ENCODE data around the gene SLC36A1.
"Not testable (repeated sequence)": the region's sequence is repeated elsewhere in the genome, so short reads cannot be mapped to it uniquely, and the experiment has no call there.

The SLC36A1 gene

DNA sequence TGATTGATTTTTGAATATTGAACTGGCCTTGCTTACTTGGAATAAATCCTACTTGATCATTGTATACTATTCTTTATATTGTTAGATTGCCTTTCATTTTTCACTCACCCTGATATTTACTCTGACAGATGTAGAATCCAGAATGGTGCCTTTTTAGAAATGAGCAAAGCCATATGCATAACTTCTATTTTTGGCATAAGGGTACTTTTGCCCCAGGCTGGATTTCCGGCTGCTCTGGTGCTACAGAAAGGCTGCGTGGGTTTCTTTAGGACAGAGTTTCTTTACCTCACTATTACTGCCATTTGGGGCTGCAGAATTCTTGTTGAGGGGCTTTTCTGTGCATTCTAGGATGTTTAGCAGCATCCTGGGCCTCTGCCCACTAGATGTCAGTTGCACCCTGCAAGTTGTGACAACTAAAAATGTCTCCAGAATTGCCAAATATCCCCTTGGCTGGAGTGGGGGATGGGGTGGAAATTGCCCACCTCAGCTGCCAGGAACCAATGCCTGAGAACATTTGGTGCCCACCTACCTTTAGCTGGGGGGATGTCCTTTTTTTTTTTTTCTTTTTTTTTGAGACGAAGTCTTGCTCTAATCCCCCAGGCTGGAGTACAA is 50.1 kb downstream of the SLC36A1 start:
- ChIA-PET POLR2A (no interaction called here), CTCF (no interaction called here)
- DNase-seq (ENCODE audit: extremely low spot score) = no peak
- TF ChIP-seq CTBP1 (IDR thresholded peaks at IDR 0.05; ENCODE audit: borderline replicate concordance) = no peak
- no peak for TF ChIP-seq HDGF (IDR thresholded peaks at IDR 0.05; ENCODE audit: borderline replicate concordance)
- TF ChIP-seq FOXK2 (IDR thresholded peaks at IDR 0.05) = no peak
- TF ChIP-seq, protein P1, sequence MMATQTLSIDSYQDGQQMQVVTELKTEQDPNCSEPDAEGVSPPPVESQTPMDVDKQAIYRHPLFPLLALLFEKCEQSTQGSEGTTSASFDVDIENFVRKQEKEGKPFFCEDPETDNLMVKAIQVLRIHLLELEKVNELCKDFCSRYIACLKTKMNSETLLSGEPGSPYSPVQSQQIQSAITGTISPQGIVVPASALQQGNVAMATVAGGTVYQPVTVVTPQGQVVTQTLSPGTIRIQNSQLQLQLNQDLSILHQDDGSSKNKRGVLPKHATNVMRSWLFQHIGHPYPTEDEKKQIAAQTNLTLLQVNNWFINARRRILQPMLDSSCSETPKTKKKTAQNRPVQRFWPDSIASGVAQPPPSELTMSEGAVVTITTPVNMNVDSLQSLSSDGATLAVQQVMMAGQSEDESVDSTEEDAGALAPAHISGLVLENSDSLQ (IDR thresholded peaks at IDR 0.05) = no peak
- TF ChIP-seq SUZ12 (IDR thresholded peaks at IDR 0.05) = no peak
- TF ChIP-seq FOXA1 (IDR thresholded peaks at IDR 0.05) = no peak
- no peak for TF ChIP-seq LEF1 (IDR thresholded peaks at IDR 0.05; ENCODE audit: borderline replicate concordance)
- TF ChIP-seq ZNF384 (IDR thresholded peaks at IDR 0.05) = no peak
- TF ChIP-seq SP1 (IDR thresholded peaks at IDR 0.05) = no peak
- TF ChIP-seq TARDBP (IDR thresholded peaks at IDR 0.05) = no peak
- TF ChIP-seq NFRKB (IDR thresholded peaks at IDR 0.05) = no peak
- TF ChIP-seq ELF4 (IDR thresholded peaks at IDR 0.05) = no peak

DNA sequence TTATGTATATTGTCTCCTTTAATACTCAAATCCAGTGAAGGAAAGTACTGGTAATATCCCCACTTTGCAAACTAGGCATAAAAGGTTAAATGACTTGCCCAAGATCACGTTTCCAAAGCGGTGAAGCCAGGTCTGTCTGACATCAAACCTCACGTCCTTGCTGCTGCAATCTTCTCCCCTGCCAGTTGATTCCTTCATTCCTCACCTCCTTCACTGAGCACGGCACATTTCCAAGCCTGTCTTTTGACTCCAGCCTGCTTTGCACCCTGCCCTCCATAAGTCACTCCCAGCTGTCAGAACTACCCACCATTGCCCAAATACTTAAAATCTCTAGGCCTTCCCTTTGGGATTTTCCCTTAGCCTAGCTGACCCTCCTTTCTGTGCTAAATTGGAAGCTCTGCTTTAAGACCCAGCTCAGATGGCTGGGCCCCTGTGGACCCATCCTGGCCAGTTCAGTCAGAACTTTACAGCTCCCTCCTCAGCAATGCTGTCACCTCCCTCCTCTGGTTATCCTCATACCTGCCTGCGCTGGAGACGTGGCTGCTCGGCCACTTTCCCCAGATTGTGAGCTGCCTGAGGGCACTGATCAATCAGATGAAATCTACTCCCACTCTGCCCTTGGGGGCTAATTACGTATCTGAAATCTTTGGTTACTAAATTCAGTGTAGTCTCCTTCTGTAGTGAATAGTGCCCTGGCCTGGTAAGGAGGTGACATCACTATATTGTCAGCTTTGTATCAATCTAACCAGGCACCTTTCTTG is 51.2 kb downstream of the SLC36A1 start:
- CTCF ChIA-PET = interaction anchor here (0.5 to 1.6 kb wide), 3 partner anchors 22 to 154 kb away, joined by 3 to 4 read pairs (median 3); no protein-coding TSS in a partner anchor
- no peak for DNase-seq (ENCODE audit: extremely low spot score)
- POLR2A ChIA-PET = interaction anchor here (1.2 kb wide), 1 partner anchor 51 kb away, joined by 5 read pairs; the partner anchor contains the start of gene SLC36A1

DNA sequence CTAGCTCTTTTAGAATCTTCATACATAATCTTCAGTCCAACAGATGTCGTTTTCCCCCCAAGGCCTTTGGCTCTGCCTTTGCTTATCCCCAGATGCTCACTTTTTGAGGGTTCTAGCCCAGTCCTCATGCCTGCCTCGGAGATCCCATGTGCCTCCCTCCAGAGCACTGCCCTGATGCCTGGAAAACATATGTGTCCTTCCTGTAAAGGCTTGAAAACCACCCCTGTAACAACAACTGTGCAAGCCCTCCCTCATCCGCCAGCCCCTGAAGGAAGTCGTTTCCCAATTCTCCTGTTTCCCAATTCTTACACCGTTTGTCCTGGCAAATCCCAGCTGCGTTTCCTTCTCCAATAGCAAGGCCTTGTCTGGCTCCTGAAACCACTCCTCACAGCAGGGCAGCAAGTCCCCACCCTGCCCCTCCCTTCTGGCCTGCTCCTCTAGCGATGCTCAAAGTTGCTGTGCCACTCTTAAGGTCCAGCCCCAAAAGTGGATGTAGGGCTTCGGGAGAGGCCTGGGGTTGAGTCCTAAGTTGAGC is 52.2 kb downstream of the SLC36A1 start:
- ChIA-PET POLR2A (interaction anchor here (1.2 kb wide), 1 partner anchor 52 kb away, joined by 5 read pairs; the partner anchor contains the start of gene SLC36A1), CTCF (interaction anchor here (1.6 kb wide), 1 partner anchor 153 kb away, joined by 4 read pairs; no protein-coding TSS in a partner anchor)
- no peak for DNase-seq (ENCODE audit: extremely low spot score)
- TF ChIP-seq L3MBTL2 (conservative IDR thresholded peaks at IDR 0.05) (no peak), SP1 (IDR thresholded peaks at IDR 0.05) (no peak), HDGF (IDR thresholded peaks at IDR 0.05; ENCODE audit: borderline replicate concordance) (no peak), LEF1 (IDR thresholded peaks at IDR 0.05; ENCODE audit: borderline replicate concordance) (no peak), NFRKB (IDR thresholded peaks at IDR 0.05) (no peak), FOXK2 (IDR thresholded peaks at IDR 0.05) (no peak), ZNF384 (IDR thresholded peaks at IDR 0.05) (no peak), SUZ12 (IDR thresholded peaks at IDR 0.05) (no peak), BHLHE40 (IDR thresholded peaks at IDR 0.05; ENCODE audit: borderline replicate concordance) (no peak), ARNT (IDR thresholded peaks at IDR 0.05) (no peak)
- TF ChIP-seq, protein P1 (IDR thresholded peaks at IDR 0.05) = no peak

More for the DNA sequence above, 51.2 kb downstream of the SLC36A1 start:
- no peak for TF ChIP-seq SP1 (IDR thresholded peaks at IDR 0.05)
- TF ChIP-seq HDGF (IDR thresholded peaks at IDR 0.05; ENCODE audit: borderline replicate concordance) = no peak
- TF ChIP-seq FOXK2 (IDR thresholded peaks at IDR 0.05) = no peak
- TF ChIP-seq ZNF384 (IDR thresholded peaks at IDR 0.05) = no peak
- TF ChIP-seq ELF4 (IDR thresholded peaks at IDR 0.05) = no peak
- no peak for TF ChIP-seq ARNT (IDR thresholded peaks at IDR 0.05)
- TF ChIP-seq SUZ12 (IDR thresholded peaks at IDR 0.05) = no peak
- TF ChIP-seq FOXM1 (IDR thresholded peaks at IDR 0.05; ENCODE audit: borderline replicate concordance) = no peak
- TF ChIP-seq BHLHE40 (IDR thresholded peaks at IDR 0.05; ENCODE audit: borderline replicate concordance) = no peak
- no peak for TF ChIP-seq CTBP1 (IDR thresholded peaks at IDR 0.05; ENCODE audit: borderline replicate concordance)
- TF ChIP-seq LEF1 (IDR thresholded peaks at IDR 0.05; ENCODE audit: borderline replicate concordance) = no peak
- TF ChIP-seq TARDBP (IDR thresholded peaks at IDR 0.05) = no peak
- TF ChIP-seq, protein P1 (IDR thresholded peaks at IDR 0.05) = no peak
- no peak for TF ChIP-seq L3MBTL2 (conservative IDR thresholded peaks at IDR 0.05)
- no peak for TF ChIP-seq NFRKB (IDR thresholded peaks at IDR 0.05)
- TF ChIP-seq FOXA1 (IDR thresholded peaks at IDR 0.05) = no peak

DNA sequence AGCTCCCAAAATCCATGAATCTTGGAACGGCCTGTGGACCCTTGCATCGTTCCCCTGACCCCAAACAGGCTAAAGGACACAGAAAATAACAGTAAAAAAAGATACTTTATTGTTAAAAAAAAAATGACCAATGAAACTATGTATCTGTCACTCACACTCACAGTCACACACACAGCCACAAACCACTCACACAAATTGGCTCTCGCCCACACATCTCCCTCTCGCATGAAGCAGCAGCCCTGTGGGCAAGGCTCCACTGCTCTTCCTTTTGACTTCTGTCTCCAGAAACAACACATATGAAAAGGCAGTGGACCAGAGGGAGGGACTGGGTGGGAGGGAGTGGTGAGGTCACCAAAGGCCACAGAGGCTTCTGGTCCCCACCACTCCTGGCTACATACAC is 56.6 kb downstream of the SLC36A1 start:
- CTCF ChIA-PET = no interaction called here
- DNase-seq (ENCODE audit: extremely low spot score) = no peak
- POLR2A ChIA-PET = interaction anchor here (0.6 kb wide), 1 partner anchor 521 kb away, joined by 4 read pairs; no protein-coding TSS in a partner anchor
- no peak for TF ChIP-seq FOXA1 (IDR thresholded peaks at IDR 0.05)
- TF ChIP-seq L3MBTL2 (conservative IDR thresholded peaks at IDR 0.05) = no peak
- no peak for TF ChIP-seq ELF4 (IDR thresholded peaks at IDR 0.05)
- TF ChIP-seq ARNT (IDR thresholded peaks at IDR 0.05) = no peak
- no peak for TF ChIP-seq FOXK2 (IDR thresholded peaks at IDR 0.05)
- no peak for TF ChIP-seq CTBP1 (IDR thresholded peaks at IDR 0.05; ENCODE audit: borderline replicate concordance)
- TF ChIP-seq NFRKB (IDR thresholded peaks at IDR 0.05) = no peak
- no peak for TF ChIP-seq TARDBP (IDR thresholded peaks at IDR 0.05)

DNA sequence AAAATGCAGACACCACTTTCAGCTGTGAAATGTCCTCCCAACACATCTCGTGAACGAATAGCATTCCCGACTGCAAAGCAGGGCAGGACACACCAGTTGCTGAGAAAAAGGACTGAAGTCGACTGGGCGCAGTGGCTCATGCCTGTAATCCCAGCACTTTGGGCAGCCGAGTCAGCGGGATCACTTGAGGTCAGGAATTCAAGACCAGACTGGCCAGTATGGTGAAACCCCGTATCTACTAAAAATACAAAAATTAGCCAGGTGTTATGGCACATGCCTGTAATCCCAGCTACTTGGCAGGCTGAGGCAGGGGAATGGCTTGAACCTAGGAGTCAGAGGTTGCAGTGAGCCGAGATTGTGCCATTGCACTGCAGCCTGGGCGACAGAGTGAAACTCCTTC is 60.9 kb downstream of the SLC36A1 start:
- DNase-seq (ENCODE audit: extremely low spot score); POLR2A ChIA-PET: not testable (repeated sequence)
- CTCF ChIA-PET = interaction anchor here (1.4 kb wide), 1 partner anchor 15 kb away, joined by 4 read pairs; no protein-coding TSS in a partner anchor

DNA sequence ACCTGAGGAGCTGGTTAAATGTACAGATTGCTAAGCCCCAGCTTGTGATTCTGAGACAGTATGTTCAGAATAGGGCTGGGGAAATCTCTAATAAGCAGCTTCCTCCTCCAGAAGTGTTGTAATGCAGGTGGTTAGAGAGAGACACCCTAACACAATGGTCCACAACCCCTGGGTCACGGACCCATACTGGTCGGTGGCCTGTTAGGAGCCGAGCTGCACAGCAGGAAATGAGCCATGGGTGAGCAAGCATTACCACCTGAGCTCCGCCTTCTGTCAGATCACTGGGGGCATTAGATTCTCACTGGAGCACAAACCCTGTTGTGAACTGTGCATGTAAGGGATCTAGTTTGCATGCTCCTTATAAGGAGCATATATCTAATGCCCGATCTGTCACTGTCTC is 61.8 kb downstream of the SLC36A1 start:
- TF ChIP-seq NFRKB (IDR thresholded peaks at IDR 0.05) (no peak), ELF4 (IDR thresholded peaks at IDR 0.05) (no peak), SP1 (IDR thresholded peaks at IDR 0.05) (no peak), L3MBTL2 (conservative IDR thresholded peaks at IDR 0.05) (no peak), ARNT (IDR thresholded peaks at IDR 0.05) (no peak), LEF1 (IDR thresholded peaks at IDR 0.05; ENCODE audit: borderline replicate concordance) (no peak), FOXM1 (IDR thresholded peaks at IDR 0.05; ENCODE audit: borderline replicate concordance) (no peak), HDGF (IDR thresholded peaks at IDR 0.05; ENCODE audit: borderline replicate concordance) (no peak), SUZ12 (IDR thresholded peaks at IDR 0.05) (no peak), FOXK2 (IDR thresholded peaks at IDR 0.05) (no peak), TARDBP (IDR thresholded peaks at IDR 0.05) (no peak), FOXA1 (IDR thresholded peaks at IDR 0.05) (no peak), ZNF384 (IDR thresholded peaks at IDR 0.05) (no peak)
- TF ChIP-seq, protein P1 (IDR thresholded peaks at IDR 0.05) = no peak

More for the DNA sequence above, 61.8 kb downstream of the SLC36A1 start:
- CTCF ChIA-PET = interaction anchor here (1.4 kb wide), 1 partner anchor 14 kb away, joined by 4 read pairs; no protein-coding TSS in a partner anchor
- POLR2A ChIA-PET = no interaction called here
- DNase-seq (ENCODE audit: extremely low spot score) = no peak

All from HEK293T (cell line).